HepG2 (cell line): ENCODE measurements around the gene CLRN3. TPM values are rescaled to one million over a fixed set of nuclear protein-coding genes. Genes with fewer than 3 reads are reported as not detected.

Source experiments
- ATAC-seq: fragments of 200-7000 bp; cut with Tn5 transposase; 3 replicates; pipeline ENCODE4 v1.9.1; 2020; ENCODE audit warnings: mild to moderate bottlenecking, moderate library complexity
- BruUV-seq: library from RNA; stranded (reverse); fragments of 400-500 nt; replicated peaks from 2 replicates; lab custom pipeline; 2021; lab: Mats Ljungman, UMichigan
- CTCF ChIA-PET: fragments of 300-600 bp; formaldehyde crosslinking; extraction: SDS; loops from one replicate; lab custom pipeline; 2021; ENCODE audit warnings: low total read pairs, inconsistent platforms, low intra/inter-chr PET ratio; lab: Yijun Ruan, JAX
- POLR2A ChIA-PET: fragments of 350-600 bp; sonication (Branson Sonifier 250); formaldehyde crosslinking; loops from one replicate; lab custom pipeline; 2020; ENCODE audit warnings: antibody characterized with exemption, inconsistent platforms; lab: Yijun Ruan, JAX
- DNase-seq: peaks from one replicate; pipeline ENCODE4 v3.0.0-alpha.2; 2015; ENCODE audit warnings: low spot score
- FAIRE-seq: peaks from 3 replicates; lab custom pipeline; 2011; peaks lifted over from hg19 to GRCh38; lab: Jason Lieb, UNC
- H2AFZ ChIP-seq: one replicate; pipeline ENCODE4 v1.6.1; 2011; ENCODE audit warnings: low read length, inconsistent platforms
- H3K27ac ChIP-seq: fragments of 300-600 bp; 3 replicates; pipeline ENCODE4 v1.8.0; 2011; ENCODE audit warnings: mixed run types, mild to moderate bottlenecking, mixed read lengths, low read length, inconsistent platforms; ENCODE audit not compliant: insufficient read depth; ENCODE audit errors: extremely low read length
- H3K27me3 ChIP-seq, 2 experiments: fragments of 200-600 bp in 1 of 2; 2 replicates in 1 of 2; 3 replicates in 1 of 2; pipeline versions ENCODE4 v1.6.0 to v1.8.0; 2011; ENCODE audit warnings: low read length in 2 of 2, mild to moderate bottlenecking in 2 of 2, moderate library complexity in 2 of 2, inconsistent platforms in 1 of 2; ENCODE audit not compliant: insufficient read depth in 2 of 2, control insufficient read depth in 1 of 2
- H3K36me3 ChIP-seq, 2 experiments: fragments of 200-600 bp in 1 of 2; replicated peaks in 1 of 2; 2 replicates in 1 of 2; 3 replicates in 1 of 2; pipeline versions ENCODE4 v1.5.1 to v1.8.0; 2011; ENCODE audit warnings: low read length in 2 of 2, inconsistent platforms in 1 of 2; ENCODE audit not compliant: insufficient read depth in 2 of 2, control insufficient read depth in 1 of 2
- H3K4me1 ChIP-seq: 2 replicates; pipeline ENCODE4 v1.5.1; 2012; ENCODE audit warnings: low read length, inconsistent platforms; ENCODE audit not compliant: insufficient read depth
- H3K4me2 ChIP-seq: 2 replicates; pipeline ENCODE4 v1.6.0; 2011; ENCODE audit warnings: low read depth, low read length, inconsistent platforms
- H3K4me3 ChIP-seq, 3 experiments: fragments of 200-600 bp in 1 of 3; sonication (generic), shearing (Covaris generic) in 1 of 3; replicated peaks in 1 of 3; 2 replicates each; pipeline ENCODE4 v1.5.1; 2011 to 2016; ENCODE audit warnings: low read length in 3 of 3, inconsistent platforms in 2 of 3, low read depth in 2 of 3, mild to moderate bottlenecking in 2 of 3, control low read depth in 1 of 3, mixed read lengths in 1 of 3; ENCODE audit not compliant: insufficient read depth in 1 of 3
- H3K79me2 ChIP-seq: one replicate; pipeline ENCODE4 v1.6.1; 2011; ENCODE audit warnings: low read length, inconsistent platforms; ENCODE audit not compliant: insufficient read depth
- H3K9ac ChIP-seq: 2 replicates; pipeline ENCODE4 v1.6.0; 2011; ENCODE audit warnings: mild to moderate bottlenecking, low read depth, low read length, inconsistent platforms; ENCODE audit not compliant: insufficient read depth
- H3K9me3 ChIP-seq: 2 replicates; pipeline ENCODE4 v1.5.1; 2012; ENCODE audit warnings: mild to moderate bottlenecking, low read length
- H4K20me1 ChIP-seq: 2 replicates; pipeline ENCODE4 v1.6.0; 2011; ENCODE audit warnings: inconsistent platforms, mild to moderate bottlenecking, low read length, moderate library complexity; ENCODE audit not compliant: insufficient read depth
- ATM ChIP-seq: fragments of 450-650 bp; IDR thresholded peaks from 2 replicates; pipeline ENCODE4 v1.7.1; 2017; ENCODE audit warnings: mild to moderate bottlenecking, borderline replicate concordance
- EZH2 ChIP-seq: conservative IDR thresholded peaks from 2 replicates; pipeline ENCODE4 v1.6.1; 2012; ENCODE audit warnings: mild to moderate bottlenecking, low read depth, low read length, moderate library complexity
- GTF2F1 ChIP-seq: fragments of 150-350 bp; IDR thresholded peaks from 2 replicates; pipeline ENCODE4 v1.6.1; 2014; ENCODE audit warnings: low read length
- MBNL3 ChIP-seq: fragments of 250-450 bp; sonication (Bioruptor Pico); conservative IDR thresholded peaks from 2 replicates; pipeline ENCODE4 v1.8.0; 2022; ENCODE audit warnings: mild to moderate bottlenecking, inconsistent platforms
- RFXAP ChIP-seq: sonication (generic); formaldehyde crosslinking; IDR thresholded peaks from 2 replicates; pipeline ENCODE4 v1.4.0; 2020; ENCODE audit warnings: missing genetic modification reagents, borderline replicate concordance
- SNAI1 ChIP-seq: sonication (generic); formaldehyde crosslinking; IDR thresholded peaks from 2 replicates; pipeline ENCODE4 v1.5.0; 2020; ENCODE audit warnings: mild to moderate bottlenecking, missing genetic modification reagents, borderline replicate concordance
- TBX2 ChIP-seq: sonication (generic); formaldehyde crosslinking; IDR thresholded peaks from 2 replicates; pipeline ENCODE4 v1.5.0; 2020; ENCODE audit warnings: missing genetic modification reagents, mild to moderate bottlenecking, borderline replicate concordance
- ZBTB2 ChIP-seq: sonication (generic); formaldehyde crosslinking; IDR thresholded peaks from 2 replicates; pipeline ENCODE4 v1.8.0; 2022; ENCODE audit warnings: low read depth, missing genetic modification reagents
- ZNF160 ChIP-seq: sonication (generic); formaldehyde crosslinking; IDR thresholded peaks from 2 replicates; pipeline ENCODE4 v1.8.0; 2022; ENCODE audit warnings: mild to moderate bottlenecking, inconsistent platforms, missing genetic modification reagents
- ZNF33B ChIP-seq: sonication (generic); formaldehyde crosslinking; IDR thresholded peaks from 2 replicates; pipeline ENCODE4 v1.5.1; 2020; ENCODE audit warnings: mild to moderate bottlenecking, missing genetic modification reagents
- ZNF687 ChIP-seq: sonication (generic); formaldehyde crosslinking; IDR thresholded peaks from 2 replicates; pipeline ENCODE4 v1.5.1; 2020; ENCODE audit warnings: mild to moderate bottlenecking, missing genetic modification reagents, moderate library complexity
- WGBS: methylation state at CpG from one replicate; pipeline ENCODE4 v1.1.6; 2017; ENCODE audit warnings: low lambda C conversion rate; 5-methylcytosine and 5-hydroxymethylcytosine counted together
- in situ Hi-C: cut with HindIII; loops from 2 replicates; pipeline ENCODE4 v1.10.0; 2017; ENCODE audit warnings: low pct_unique_long_range_greater_than_20kb; ENCODE audit not compliant: extremely low pct_ligation_motif_present
- intact Hi-C: fragments of 100-400 bp; cut with micrococcal nuclease; formaldehyde crosslinking; loops from one replicate; pipeline ENCODE4 v1.10.0; 2022; ENCODE audit not compliant: unreplicated experiment
- polyA plus RNA-seq, 8 experiments: library from polyadenylated mRNA; depleted of rRNA in 3 of 8; stranded (reverse) in 7 of 8; unstranded in 1 of 8; fragments of >200 nt; fragmentation: Illumina TruSeq in 4 of 8; extraction: Trizol in 4 of 8; gene quantifications; 2 replicates each; pipeline versions ENCODE4 v1.2.1 to v1.2.3, GENCODE V29; 2011 to 2016; ENCODE audit warnings: low read depth in 4 of 8, missing spikeins in 1 of 8, mixed read lengths in 1 of 8; ENCODE audit not compliant: insufficient read depth in 1 of 8
- total RNA-seq, 5 experiments: library from RNA; depleted of rRNA; stranded (reverse); fragments of >200 nt; fragmentation: Illumina TruSeq; extraction: Trizol; gene quantifications; 2 replicates each; pipeline ENCODE4 v1.2.3, GENCODE V29; 2016; ENCODE audit warnings: low read depth in 1 of 5
- TF ChIP-seq, protein P1 (sequence below): sonication (generic); formaldehyde crosslinking; IDR thresholded peaks from 2 replicates; pipeline ENCODE4 v1.5.0; 2020; ENCODE audit warnings: mild to moderate bottlenecking, missing genetic modification reagents
- TF ChIP-seq, protein P2 (sequence below): IDR thresholded peaks from 2 replicates; pipeline ENCODE4 v1.4.0; 2020; ENCODE audit warnings: mild to moderate bottlenecking, missing genetic modification reagents

Gene CLRN3
- total and polyA plus RNA-seq, 2 of the 13 experiments (the other 11 are each of a cell fraction or from before 2014, with no cell fraction given): not detected

- in situ Hi-C loops: no loop called here
- no peak overlapping the region for H2AFZ ChIP-seq
- H3K9me3 ChIP-seq: no peaks in the 10 kb centered on the region
- H4K20me1 ChIP-seq: no peaks in the 10 kb centered on the region
- intact Hi-C loops: loop anchor here (10.0 kb wide), 1 partner anchor 137 kb away; no protein-coding TSS in a partner anchor
- ATAC-seq (no peak), FAIRE-seq (no peak), DNase-seq (no peak)
- H3K9ac ChIP-seq: no peak overlapping the region
- peaks cover 20% of the 10 kb centered on the region for H3K4me1 ChIP-seq
- no peak overlapping the region for H3K4me2 ChIP-seq
- H3K4me3 ChIP-seq: no peak overlapping the region
- H3K27ac ChIP-seq: no peak overlapping the region
- 18% methylated on average over 5 of the region's 5 CpGs for WGBS
- no peaks in the 10 kb centered on the region for H3K27me3 ChIP-seq
- ChIA-PET POLR2A (no interaction called here), CTCF (no interaction called here)
- no peaks in the 10 kb centered on the region for H3K79me2 ChIP-seq
- no peaks in the 10 kb centered on the region for H3K36me3 ChIP-seq
- no TSS peak for BruUV-seq
- TF ChIP-seq, protein P1, sequence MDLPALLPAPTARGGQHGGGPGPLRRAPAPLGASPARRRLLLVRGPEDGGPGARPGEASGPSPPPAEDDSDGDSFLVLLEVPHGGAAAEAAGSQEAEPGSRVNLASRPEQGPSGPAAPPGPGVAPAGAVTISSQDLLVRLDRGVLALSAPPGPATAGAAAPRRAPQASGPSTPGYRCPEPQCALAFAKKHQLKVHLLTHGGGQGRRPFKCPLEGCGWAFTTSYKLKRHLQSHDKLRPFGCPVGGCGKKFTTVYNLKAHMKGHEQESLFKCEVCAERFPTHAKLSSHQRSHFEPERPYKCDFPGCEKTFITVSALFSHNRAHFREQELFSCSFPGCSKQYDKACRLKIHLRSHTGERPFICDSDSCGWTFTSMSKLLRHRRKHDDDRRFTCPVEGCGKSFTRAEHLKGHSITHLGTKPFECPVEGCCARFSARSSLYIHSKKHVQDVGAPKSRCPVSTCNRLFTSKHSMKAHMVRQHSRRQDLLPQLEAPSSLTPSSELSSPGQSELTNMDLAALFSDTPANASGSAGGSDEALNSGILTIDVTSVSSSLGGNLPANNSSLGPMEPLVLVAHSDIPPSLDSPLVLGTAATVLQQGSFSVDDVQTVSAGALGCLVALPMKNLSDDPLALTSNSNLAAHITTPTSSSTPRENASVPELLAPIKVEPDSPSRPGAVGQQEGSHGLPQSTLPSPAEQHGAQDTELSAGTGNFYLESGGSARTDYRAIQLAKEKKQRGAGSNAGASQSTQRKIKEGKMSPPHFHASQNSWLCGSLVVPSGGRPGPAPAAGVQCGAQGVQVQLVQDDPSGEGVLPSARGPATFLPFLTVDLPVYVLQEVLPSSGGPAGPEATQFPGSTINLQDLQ (CRISPR knock-in tag): no peak
- TF ChIP-seq EZH2: no peak
- no peak for TF ChIP-seq ZNF33B
- no peak for TF ChIP-seq MBNL3 (CRISPR knock-in tag)
- no peak for TF ChIP-seq RFXAP
- no peak for TF ChIP-seq ATM
- no peak for TF ChIP-seq SNAI1
- TF ChIP-seq GTF2F1: no peak
- TF ChIP-seq, protein P2, sequence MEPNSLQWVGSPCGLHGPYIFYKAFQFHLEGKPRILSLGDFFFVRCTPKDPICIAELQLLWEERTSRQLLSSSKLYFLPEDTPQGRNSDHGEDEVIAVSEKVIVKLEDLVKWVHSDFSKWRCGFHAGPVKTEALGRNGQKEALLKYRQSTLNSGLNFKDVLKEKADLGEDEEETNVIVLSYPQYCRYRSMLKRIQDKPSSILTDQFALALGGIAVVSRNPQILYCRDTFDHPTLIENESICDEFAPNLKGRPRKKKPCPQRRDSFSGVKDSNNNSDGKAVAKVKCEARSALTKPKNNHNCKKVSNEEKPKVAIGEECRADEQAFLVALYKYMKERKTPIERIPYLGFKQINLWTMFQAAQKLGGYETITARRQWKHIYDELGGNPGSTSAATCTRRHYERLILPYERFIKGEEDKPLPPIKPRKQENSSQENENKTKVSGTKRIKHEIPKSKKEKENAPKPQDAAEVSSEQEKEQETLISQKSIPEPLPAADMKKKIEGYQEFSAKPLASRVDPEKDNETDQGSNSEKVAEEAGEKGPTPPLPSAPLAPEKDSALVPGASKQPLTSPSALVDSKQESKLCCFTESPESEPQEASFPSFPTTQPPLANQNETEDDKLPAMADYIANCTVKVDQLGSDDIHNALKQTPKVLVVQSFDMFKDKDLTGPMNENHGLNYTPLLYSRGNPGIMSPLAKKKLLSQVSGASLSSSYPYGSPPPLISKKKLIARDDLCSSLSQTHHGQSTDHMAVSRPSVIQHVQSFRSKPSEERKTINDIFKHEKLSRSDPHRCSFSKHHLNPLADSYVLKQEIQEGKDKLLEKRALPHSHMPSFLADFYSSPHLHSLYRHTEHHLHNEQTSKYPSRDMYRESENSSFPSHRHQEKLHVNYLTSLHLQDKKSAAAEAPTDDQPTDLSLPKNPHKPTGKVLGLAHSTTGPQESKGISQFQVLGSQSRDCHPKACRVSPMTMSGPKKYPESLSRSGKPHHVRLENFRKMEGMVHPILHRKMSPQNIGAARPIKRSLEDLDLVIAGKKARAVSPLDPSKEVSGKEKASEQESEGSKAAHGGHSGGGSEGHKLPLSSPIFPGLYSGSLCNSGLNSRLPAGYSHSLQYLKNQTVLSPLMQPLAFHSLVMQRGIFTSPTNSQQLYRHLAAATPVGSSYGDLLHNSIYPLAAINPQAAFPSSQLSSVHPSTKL (CRISPR knock-in tag): no peak
- no peak for TF ChIP-seq TBX2 (CRISPR knock-in tag)
- TF ChIP-seq ZNF160 (CRISPR knock-in tag): no peak
- no peak for TF ChIP-seq ZBTB2 (CRISPR knock-in tag)
- no peak for TF ChIP-seq ZNF687 (CRISPR knock-in tag)
Observed at GRCh38 chr10:127877699-127878098, 15.0 kb downstream of the CLRN3 start.
